HEK293 (cell line): ENCODE measurements around the gene NME3.

Experiments
- CTCF ChIP-seq: fragments of 450-650 bp; formaldehyde crosslinking; IDR thresholded peaks from 2 replicates; pipeline ENCODE4 v1.5.1; 2016; ENCODE audit warnings: missing biosample characterization, missing genetic modification characterization
- PATZ1 ChIP-seq: fragments of 450-650 bp; formaldehyde crosslinking; IDR thresholded peaks from 2 replicates; pipeline ENCODE4 v1.5.1; 2016; ENCODE audit warnings: missing biosample characterization, missing genetic modification characterization
- SCRT1 ChIP-seq: fragments of 450-650 bp; formaldehyde crosslinking; IDR thresholded peaks from 2 replicates; pipeline ENCODE4 v1.5.1; 2016; ENCODE audit warnings: missing biosample characterization, missing genetic modification characterization, borderline replicate concordance
- YY1 ChIP-seq: fragments of 450-650 bp; formaldehyde crosslinking; IDR thresholded peaks from 2 replicates; pipeline ENCODE4 v1.5.1; 2018; ENCODE audit warnings: missing biosample characterization, missing genetic modification characterization
- ZNF324 ChIP-seq: fragments of 450-650 bp; formaldehyde crosslinking; IDR thresholded peaks from 2 replicates; pipeline ENCODE4 v1.5.1; 2016; ENCODE audit warnings: missing biosample characterization, missing genetic modification characterization
- ZNF404 ChIP-seq: fragments of 450-650 bp; formaldehyde crosslinking; IDR thresholded peaks from 2 replicates; pipeline ENCODE4 v1.5.1; 2017; ENCODE audit warnings: missing biosample characterization, missing genetic modification characterization
- ZNF416 ChIP-seq: fragments of 450-650 bp; formaldehyde crosslinking; IDR thresholded peaks from 2 replicates; pipeline ENCODE4 v1.5.1; 2016; ENCODE audit warnings: missing biosample characterization, missing genetic modification characterization
- ZNF558 ChIP-seq: fragments of 450-650 bp; formaldehyde crosslinking; IDR thresholded peaks from 2 replicates; pipeline ENCODE4 v1.5.1; 2016; ENCODE audit warnings: missing biosample characterization, missing genetic modification characterization
- ZNF707 ChIP-seq: fragments of 450-650 bp; formaldehyde crosslinking; IDR thresholded peaks from 2 replicates; pipeline ENCODE4 v1.5.1; 2016; ENCODE audit warnings: missing biosample characterization, missing genetic modification characterization
- ZNF76 ChIP-seq: fragments of 450-650 bp; formaldehyde crosslinking; IDR thresholded peaks from 2 replicates; pipeline ENCODE4; 2016; ENCODE audit warnings: low read depth, missing biosample characterization, missing genetic modification characterization, borderline replicate concordance

GRCh38 chr16:1791256-1791942 lies 20.1 kb upstream of the NME3 start:
- TF ChIP-seq ZNF707 (tag by site-specific recombination) (no peak), SCRT1 (tag by site-specific recombination) (no peak), CTCF (tag by site-specific recombination) (no peak), ZNF324 (tag by site-specific recombination) (no peak), PATZ1 (no peak), ZNF76 (tag by site-specific recombination) (no peak), YY1 (tag by site-specific recombination) (no peak), ZNF416 (tag by site-specific recombination) (no peak), ZNF404 (tag by site-specific recombination) (no peak), ZNF558 (tag by site-specific recombination) (no peak)
